ENCODE results near the gene PLBD1.

PLBD1 gene

DNA sequence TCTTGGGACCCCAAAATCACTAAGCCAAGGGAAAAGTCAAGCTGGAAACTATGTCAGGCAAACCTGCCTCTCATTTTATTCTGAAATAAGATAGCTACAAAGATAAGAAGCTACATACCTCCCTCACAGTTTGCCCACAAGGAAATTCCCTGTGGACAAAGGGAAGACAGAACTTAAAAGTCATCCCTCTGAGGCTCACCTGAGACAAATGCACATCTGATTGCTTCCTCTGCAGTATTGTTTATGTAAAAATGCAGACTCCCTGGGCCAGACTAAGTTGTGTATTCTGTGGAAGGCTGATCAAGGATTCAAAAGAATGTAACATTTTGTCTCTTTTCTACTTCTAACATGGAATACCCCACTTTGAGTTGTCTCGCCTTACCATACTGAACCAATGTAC is 2.5 kb upstream of the PLBD1 start:
- DNase-seq (ENCODE audit: low spot score), result no peak

DNA sequence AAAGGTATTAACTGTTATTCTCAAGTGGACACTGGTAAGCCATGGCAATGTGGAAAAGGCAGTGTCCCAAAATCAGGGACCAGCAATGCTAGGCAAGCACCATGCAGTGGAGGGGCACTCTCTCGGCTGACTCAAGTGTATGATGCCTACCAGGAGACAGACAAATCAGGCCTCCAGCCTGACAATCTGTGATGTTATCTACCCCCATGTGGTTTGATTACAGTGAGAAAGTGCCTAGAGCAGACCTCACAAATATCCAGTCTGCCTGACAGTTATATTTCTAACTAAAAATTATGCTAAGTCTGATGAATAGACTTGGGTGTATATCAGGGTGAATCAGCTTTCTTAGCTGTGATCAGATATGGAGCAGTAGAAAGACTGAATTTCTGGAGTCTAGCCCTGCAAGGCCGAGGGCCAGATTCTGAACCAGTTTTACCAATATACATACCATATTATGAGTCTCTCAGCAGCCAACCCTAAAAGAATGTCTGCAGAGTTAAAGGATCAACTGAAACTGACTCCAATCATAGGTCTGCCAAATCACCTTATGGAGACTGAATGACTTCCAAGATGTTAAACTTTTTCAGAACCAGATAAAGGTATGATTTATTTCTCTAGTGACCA is 3.2 kb downstream of the PLBD1 start:
- DNase-seq (ENCODE audit: low spot score), result no peak

- no peak for DNase-seq (ENCODE audit: low spot score)
Observed at GRCh38 chr12:14563046-14563445, 4.6 kb downstream of the PLBD1 start.

- no peak for DNase-seq (ENCODE audit: low spot score)
Observed at GRCh38 chr12:14562279-14562678, 5.4 kb downstream of the PLBD1 start.

GRCh38 chr12:14561677-14562238 is 5.9 kb downstream of the PLBD1 start:
- no peak for DNase-seq (ENCODE audit: low spot score)

GRCh38 chr12:14560904-14561574 is 6.6 kb downstream of the PLBD1 start:
- DNase-seq (ENCODE audit: low spot score), result no peak

GRCh38 chr12:14558473-14558959 is 9.2 kb downstream of the PLBD1 start:
- DNase-seq (ENCODE audit: low spot score), result no peak

DNA sequence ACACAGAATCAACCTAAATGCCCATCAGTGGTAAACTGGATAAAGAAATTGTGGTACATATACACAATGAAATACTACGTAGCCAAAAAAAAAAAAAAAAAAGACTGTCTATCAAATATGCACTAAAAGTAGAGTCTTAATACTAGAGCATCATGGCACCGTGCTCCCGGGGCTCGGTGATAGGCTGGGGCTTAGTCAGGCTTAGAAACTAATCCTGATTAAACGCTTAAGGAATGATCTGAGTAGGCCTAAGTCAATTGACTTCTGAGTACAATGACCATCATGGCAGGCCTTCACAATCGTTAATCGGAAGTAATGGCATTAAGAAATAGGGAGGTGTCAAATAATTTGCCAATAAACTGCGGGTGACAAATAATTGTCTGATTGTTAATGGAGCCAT is 9.7 kb downstream of the PLBD1 start:
- no peak for DNase-seq (ENCODE audit: low spot score)

GRCh38 chr12:14554281-14555007 is 13.2 kb downstream of the PLBD1 start:
- DNase-seq (ENCODE audit: low spot score), result peak; percentile 79

- no peak for DNase-seq (ENCODE audit: low spot score)
Observed at GRCh38 chr12:14548609-14549008, 19.1 kb downstream of the PLBD1 start.

GRCh38 chr12:14547571-14547970 is 20.1 kb downstream of the PLBD1 start:
- DNase-seq (ENCODE audit: low spot score), result no peak

DNA sequence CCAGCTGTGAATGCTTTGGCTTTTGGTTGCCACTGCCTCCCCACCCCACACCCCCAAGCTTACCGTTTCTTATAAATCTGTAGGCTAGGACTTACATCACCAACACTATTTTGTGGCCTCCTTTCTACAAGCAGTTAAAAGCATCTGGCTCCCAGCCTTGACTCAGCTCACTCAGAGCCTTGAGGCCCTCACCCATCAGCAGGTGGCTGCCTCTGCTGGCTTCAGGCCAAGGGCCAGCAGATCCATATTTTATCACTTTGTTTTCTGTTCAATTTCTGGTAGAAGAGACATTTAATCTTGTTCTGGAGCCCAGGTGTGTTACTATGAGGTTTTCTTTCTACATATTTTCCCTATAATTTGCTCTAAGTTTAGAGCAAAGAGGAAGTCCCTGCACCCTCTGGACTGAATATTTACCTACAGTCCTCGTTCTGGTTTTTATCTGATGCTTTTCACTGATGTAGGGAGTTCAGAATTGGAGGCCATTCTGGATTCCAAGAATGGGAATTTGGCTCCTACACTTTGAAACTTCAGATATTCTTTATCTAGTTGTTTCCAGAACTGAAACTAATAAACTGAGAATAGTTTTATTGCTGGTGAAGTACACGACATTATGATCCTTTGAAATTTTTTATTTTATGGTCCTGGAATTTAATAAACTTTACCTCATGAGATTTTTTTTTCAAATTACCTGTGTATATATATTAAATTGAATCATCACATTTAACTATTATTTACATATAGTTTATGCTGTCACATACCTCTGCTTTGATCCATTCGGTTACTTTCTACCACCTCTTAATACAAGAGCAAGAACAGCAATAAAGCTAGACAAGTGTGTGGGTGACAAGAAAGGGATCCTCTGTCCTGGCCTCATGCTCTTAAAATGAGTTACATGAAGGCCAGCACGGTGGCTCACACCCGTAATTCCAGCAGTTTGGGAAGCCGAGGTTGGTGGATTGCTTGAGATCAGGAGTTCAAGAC is 22.2 kb downstream of the PLBD1 start:
- DNase-seq (ENCODE audit: low spot score), result no peak

DNA sequence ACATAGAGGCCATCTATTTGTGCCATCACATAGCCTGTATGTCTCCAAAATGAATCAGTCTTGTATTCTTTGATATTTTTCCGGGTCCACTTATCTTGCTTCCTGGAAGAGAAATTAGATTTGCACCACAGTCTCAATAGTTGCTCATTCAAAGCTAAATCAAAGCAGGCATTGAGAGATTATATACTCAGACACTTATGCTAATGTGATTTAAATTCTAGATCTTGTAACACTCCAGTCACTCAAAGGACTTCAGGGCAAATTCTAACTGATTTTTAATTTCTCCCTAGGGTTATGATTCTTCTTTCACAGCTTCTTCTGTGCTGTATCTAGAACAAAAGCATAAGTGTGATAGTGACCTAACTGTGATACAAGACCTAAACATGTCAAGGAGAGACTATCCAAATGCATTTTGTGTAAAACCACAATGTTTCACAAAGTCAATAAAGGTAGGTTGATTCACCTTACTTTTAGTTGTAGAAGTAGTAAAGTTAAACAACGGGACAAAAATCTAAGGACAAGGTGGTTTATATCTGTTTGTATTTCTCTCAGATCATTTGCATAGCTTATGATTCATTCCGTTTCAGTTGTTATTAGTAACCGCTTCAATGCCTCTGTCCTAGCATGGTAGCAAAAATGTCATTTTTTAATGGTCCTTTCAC is 26.8 kb downstream of the PLBD1 start:
- no peak for DNase-seq (ENCODE audit: low spot score)

DNA sequence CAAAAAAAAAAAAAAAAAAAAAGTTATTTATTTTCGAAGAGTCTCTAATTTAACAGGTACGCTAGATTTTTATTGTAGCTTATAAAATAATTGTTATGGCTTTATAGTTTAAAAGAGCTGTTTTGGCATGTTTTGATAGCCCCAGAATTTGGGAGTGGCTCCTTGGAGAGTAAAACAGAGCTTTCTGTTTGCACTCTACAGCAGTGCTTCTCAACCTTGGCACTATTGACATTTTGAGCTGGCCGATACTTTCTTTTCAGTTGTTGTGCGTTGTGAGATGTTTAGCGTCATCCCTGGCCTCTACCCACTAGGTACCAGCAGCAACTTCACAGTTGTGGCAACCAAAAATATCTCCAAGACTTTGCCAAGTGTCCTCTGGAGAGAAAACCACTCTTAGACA is 30.6 kb downstream of the PLBD1 start:
- no peak for DNase-seq (ENCODE audit: low spot score)

GRCh38 chr12:14532152-14532551 is 35.5 kb downstream of the PLBD1 start:
- DNase-seq (ENCODE audit: low spot score), result no peak

DNA sequence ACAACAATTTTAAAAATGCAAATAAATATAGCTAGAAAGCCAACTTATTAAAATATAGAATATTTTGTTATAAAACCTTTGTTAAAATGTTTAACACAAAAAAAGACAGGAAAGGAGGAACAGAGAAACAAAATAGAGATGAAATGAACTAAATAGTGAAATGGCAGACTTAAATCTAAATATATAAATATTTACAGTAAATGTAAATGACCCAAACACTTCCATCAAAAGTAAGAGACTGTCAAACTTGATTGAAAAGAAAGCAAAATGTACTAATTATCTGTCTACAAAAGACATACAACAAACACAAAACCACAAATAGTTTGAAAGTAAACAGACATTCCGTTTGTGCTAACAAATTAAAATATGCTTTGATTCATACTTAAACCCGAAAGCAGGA is 41.7 kb downstream of the PLBD1 start:
- DNase-seq (ENCODE audit: low spot score), result no peak

DNA sequence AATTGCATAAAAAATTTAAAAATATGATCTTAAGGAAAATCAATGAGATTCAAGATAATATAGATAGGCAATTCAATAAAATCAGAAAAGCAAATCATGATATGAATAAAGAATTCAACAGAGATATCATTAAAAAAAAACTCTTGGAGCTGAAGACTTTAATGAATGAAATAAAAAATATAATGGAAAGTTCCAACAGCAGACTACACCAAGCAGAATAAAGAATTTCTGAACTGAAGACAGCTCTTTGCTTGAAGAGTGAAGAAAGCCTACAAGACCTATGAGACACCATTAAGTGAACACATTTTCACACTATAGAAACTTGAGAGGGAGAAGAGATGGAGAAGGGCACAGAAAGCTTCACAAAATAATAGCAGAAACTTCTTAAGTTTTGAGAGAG is 45.9 kb downstream of the PLBD1 start:
- DNase-seq (ENCODE audit: low spot score), result no peak

DNA sequence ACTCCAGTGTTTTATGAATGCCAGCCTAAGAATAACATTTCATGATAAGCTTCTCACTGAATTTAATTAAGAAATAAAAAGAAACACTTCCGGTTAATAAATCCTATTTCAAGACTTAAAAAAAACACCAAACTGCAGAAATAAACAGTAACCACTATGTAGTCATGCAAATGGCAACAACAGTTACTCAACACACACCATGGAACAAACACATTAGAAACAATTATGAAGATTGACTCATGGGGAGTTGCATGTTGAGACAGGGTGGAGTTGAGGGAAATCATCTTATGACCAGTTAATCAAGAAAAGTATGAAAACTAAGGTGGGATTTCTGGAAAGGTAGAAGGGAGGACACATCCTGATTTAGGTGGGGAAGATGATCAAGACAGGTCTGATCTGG is 52.7 kb downstream of the PLBD1 start:
- DNase-seq (ENCODE audit: low spot score), result no peak

DNA sequence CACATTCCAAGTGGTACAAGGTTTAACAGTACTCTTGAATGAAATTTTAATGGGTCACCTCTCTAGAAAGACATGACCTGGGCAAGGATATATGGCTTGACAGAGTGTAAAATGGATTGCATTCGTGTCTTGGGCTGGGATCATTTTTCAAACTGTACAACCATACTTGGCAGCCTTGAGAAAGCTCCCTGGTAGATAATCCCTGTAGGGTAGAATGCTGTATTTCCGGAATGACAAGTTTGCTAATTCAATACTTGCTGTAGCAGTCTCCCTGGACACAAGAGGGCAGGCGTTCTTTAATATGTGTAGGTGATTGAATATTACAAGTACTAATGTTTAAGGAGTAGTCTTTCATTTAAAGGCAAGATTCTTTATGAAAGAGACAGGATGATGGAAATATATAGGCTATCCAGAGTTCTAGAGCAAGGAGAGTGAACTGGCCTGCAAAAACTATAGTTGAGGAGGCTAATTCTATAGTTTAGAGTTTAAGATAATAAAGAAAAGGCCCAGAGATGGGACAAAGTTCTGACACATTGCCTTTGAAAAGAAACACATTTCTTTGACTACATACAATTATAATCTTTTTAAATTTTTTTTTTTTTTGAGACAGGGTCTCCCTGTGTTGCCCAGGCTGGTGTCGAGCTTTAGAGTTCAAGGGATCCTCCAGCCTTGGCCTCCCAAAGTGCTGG is 53.4 kb downstream of the PLBD1 start:
- peak; percentile 5 for DNase-seq (ENCODE audit: low spot score)

GRCh38 chr12:14510574-14510973 is 57.1 kb downstream of the PLBD1 start:
- no peak for DNase-seq (ENCODE audit: low spot score)
